Neural cell (in vitro differentiated cells): ENCODE data around the gene SPECC1L. TPM values are rescaled to one million over a fixed set of nuclear protein-coding genes. Genes with fewer than 3 reads are reported as not detected.
"Not testable (repeated sequence)": the region's sequence is repeated elsewhere in the genome, so short reads cannot be mapped to it uniquely, and the experiment has no call there.

Experiments used
- H2AFZ ChIP-seq: fragments of 200-600, 300-800 bp; sonication (generic), shearing (Covaris generic); 2 replicates; pipeline ENCODE4 v1.6.0; 2014; ENCODE audit warnings: low read depth, mild to moderate bottlenecking, antibody characterized with exemption, low read length, moderate library complexity
- H3F3A ChIP-seq: fragments of 200-600 bp; shearing (Covaris generic); 2 replicates; pipeline ENCODE4 v1.6.1; 2016; ENCODE audit warnings: mild to moderate bottlenecking, moderate library complexity, mixed read lengths, antibody characterized with exemption, low read length; ENCODE audit not compliant: insufficient read depth, poor library complexity, severe bottlenecking
- H3K27ac ChIP-seq: fragments of 200-600, 300-800 bp; sonication (generic), shearing (Covaris generic); 2 replicates; pipeline ENCODE4 v1.5.1; 2014; ENCODE audit warnings: mild to moderate bottlenecking, low read length, moderate library complexity
- H3K27me3 ChIP-seq: fragments of 300-800, 200-600 bp; sonication (generic), shearing (Covaris generic); 2 replicates; pipeline ENCODE4 v1.6.0; 2014; ENCODE audit warnings: mild to moderate bottlenecking, low read depth, low read length, moderate library complexity; ENCODE audit not compliant: insufficient read depth
- H3K36me3 ChIP-seq: fragments of 300-800, 200-600 bp; sonication (generic), shearing (Covaris generic); 2 replicates; pipeline ENCODE4 v1.5.1; 2014; ENCODE audit warnings: mild to moderate bottlenecking, antibody characterized with exemption, low read length, moderate library complexity; ENCODE audit not compliant: insufficient read depth
- H3K4me2 ChIP-seq: fragments of 300-800, 200-600 bp; sonication (generic), shearing (Covaris generic); 2 replicates; pipeline ENCODE4 v1.6.0; 2014; ENCODE audit warnings: mild to moderate bottlenecking, low read length
- H3K4me3 ChIP-seq: fragments of 300-800, 200-600 bp; sonication (generic), shearing (Covaris generic); 2 replicates; pipeline ENCODE4 v1.5.1; 2014; ENCODE audit warnings: mild to moderate bottlenecking, low read length, moderate library complexity
- H3K79me2 ChIP-seq: fragments of 200-600 bp; shearing (Covaris generic); replicated peaks from 2 replicates; pipeline ENCODE4 v1.6.0; 2014; ENCODE audit warnings: mild to moderate bottlenecking, low read length, moderate library complexity; ENCODE audit not compliant: insufficient read depth
- H3K9ac ChIP-seq: fragments of 300-800, 200-600 bp; sonication (generic), shearing (Covaris generic); 2 replicates; pipeline ENCODE4 v1.6.1; 2016; ENCODE audit warnings: mild to moderate bottlenecking, low read length, mixed read lengths
- H3K9me2 ChIP-seq: fragments of 200-600 bp; shearing (Covaris generic); 2 replicates; pipeline ENCODE4 v1.6.1; 2016; ENCODE audit warnings: mild to moderate bottlenecking, low read length, mixed read lengths; ENCODE audit not compliant: insufficient read depth
- H3K9me3 ChIP-seq: fragments of 200-600, 300-800 bp; sonication (generic), shearing (Covaris generic); 2 replicates; pipeline ENCODE4 v1.6.1; 2016; ENCODE audit warnings: mild to moderate bottlenecking, mixed run types, low read length, moderate library complexity, mixed read lengths
- H4K20me1 ChIP-seq: fragments of 200-600 bp; shearing (Covaris generic); 2 replicates; pipeline ENCODE4 v1.6.1; 2016; ENCODE audit warnings: mild to moderate bottlenecking, mixed run types; ENCODE audit not compliant: insufficient read depth
- CTCF ChIP-seq: fragments of 450-650 bp; IDR thresholded peaks from 2 replicates; pipeline ENCODE4 v1.5.1; 2014; ENCODE audit warnings: antibody characterized with exemption, mild to moderate bottlenecking, moderate library complexity; ENCODE audit not compliant: poor library complexity, severe bottlenecking
- TAF1 ChIP-seq: IDR thresholded peaks from 2 replicates; pipeline ENCODE4 v1.6.1; 2012; ENCODE audit warnings: low read depth
- polyA plus RNA-seq: library from polyadenylated mRNA; depleted of rRNA; stranded (reverse); fragments of >200 nt; gene quantifications from 2 replicates; pipeline ENCODE4 v1.2.3, GENCODE V29; 2014

Gene SPECC1L
- polyA plus RNA-seq, 1 donor from 2014 or later, result 27.1 TPM

- peak overlapping the region; percentile 97 for H3K27ac ChIP-seq
- H3K79me2 ChIP-seq, result peaks cover 32% of the 10 kb centered on the region
- H3K9me2 ChIP-seq, result no peaks in the 10 kb centered on the region
- no peaks in the 10 kb centered on the region for H3F3A ChIP-seq
- peak overlapping the region; percentile 83 for H2AFZ ChIP-seq
- no peaks in the 10 kb centered on the region for H4K20me1 ChIP-seq
- H3K4me3 ChIP-seq, result peak overlapping the region; percentile 99
- TF ChIP-seq CTCF (no peak), TAF1 (peak; percentile 29)
- H3K27me3 ChIP-seq, result no peaks in the 10 kb centered on the region
- H3K4me2 ChIP-seq, result peak overlapping the region; percentile 97
- no peaks in the 10 kb centered on the region for H3K9me3 ChIP-seq
- peak overlapping the region; percentile 98 for H3K9ac ChIP-seq
- no peaks in the 10 kb centered on the region for H3K36me3 ChIP-seq
Observed at GRCh38 chr22:24271386-24271854, 789 bp downstream of the SPECC1L start.

GRCh38 chr22:24273031-24273430 lies 2.4 kb downstream of the SPECC1L start:
- H3K27me3 ChIP-seq, H3K36me3 ChIP-seq, H3K9me3 ChIP-seq, H2AFZ ChIP-seq, H3K9me2 ChIP-seq, H3K4me2 ChIP-seq, H3K9ac ChIP-seq, H4K20me1 ChIP-seq, H3F3A ChIP-seq, H3K27ac ChIP-seq: not testable (repeated sequence)
- Histone ChIP-seq H3K4me3 (peak overlapping the region; percentile 99), H3K79me2 (peaks cover 32% of the 10 kb centered on the region)

GRCh38 chr22:24273906-24274305 lies 3.3 kb downstream of the SPECC1L start:
- not testable (repeated sequence) for H3K4me2 ChIP-seq, H3K27ac ChIP-seq, H3K9ac ChIP-seq, H2AFZ ChIP-seq, H3K9me3 ChIP-seq, H3K36me3 ChIP-seq, H3F3A ChIP-seq, H4K20me1 ChIP-seq, H3K9me2 ChIP-seq, H3K27me3 ChIP-seq
- Histone ChIP-seq H3K4me3 (peak overlapping the region; percentile 31), H3K79me2 (peaks cover 32% of the 10 kb centered on the region)

- H3K79me2 ChIP-seq, result peaks cover 32% of the 10 kb centered on the region
- not testable (repeated sequence) for H3K9me2 ChIP-seq, H3K36me3 ChIP-seq, H3F3A ChIP-seq, H3K9ac ChIP-seq, H3K9me3 ChIP-seq, H4K20me1 ChIP-seq, H2AFZ ChIP-seq, H3K27ac ChIP-seq, H3K4me2 ChIP-seq, H3K27me3 ChIP-seq, H3K4me3 ChIP-seq
Observed at GRCh38 chr22:24274696-24275405, 4.2 kb downstream of the SPECC1L start.

GRCh38 chr22:24280363-24280762 lies 9.7 kb downstream of the SPECC1L start:
- not testable (repeated sequence) for H2AFZ ChIP-seq, H3K9me2 ChIP-seq, H3K27me3 ChIP-seq, H3K4me2 ChIP-seq, H3K4me3 ChIP-seq, H3K9me3 ChIP-seq, H4K20me1 ChIP-seq, H3K27ac ChIP-seq, H3F3A ChIP-seq, H3K9ac ChIP-seq, H3K36me3 ChIP-seq
- H3K79me2 ChIP-seq, result peaks cover 30% of the 10 kb centered on the region
